SH-SY5Y (cell line): ENCODE data around the gene SKAP1.

Experiments
- GATA2 ChIP-seq: IDR thresholded peaks from 2 replicates; pipeline ENCODE4 v1.6.1; 2011; ENCODE audit warnings: mild to moderate bottlenecking, low read depth, low read length
- GATA3 ChIP-seq: IDR thresholded peaks from 2 replicates; pipeline ENCODE4 v1.6.1; 2011; ENCODE audit warnings: low read depth, mild to moderate bottlenecking, low read length, moderate library complexity

DNA sequence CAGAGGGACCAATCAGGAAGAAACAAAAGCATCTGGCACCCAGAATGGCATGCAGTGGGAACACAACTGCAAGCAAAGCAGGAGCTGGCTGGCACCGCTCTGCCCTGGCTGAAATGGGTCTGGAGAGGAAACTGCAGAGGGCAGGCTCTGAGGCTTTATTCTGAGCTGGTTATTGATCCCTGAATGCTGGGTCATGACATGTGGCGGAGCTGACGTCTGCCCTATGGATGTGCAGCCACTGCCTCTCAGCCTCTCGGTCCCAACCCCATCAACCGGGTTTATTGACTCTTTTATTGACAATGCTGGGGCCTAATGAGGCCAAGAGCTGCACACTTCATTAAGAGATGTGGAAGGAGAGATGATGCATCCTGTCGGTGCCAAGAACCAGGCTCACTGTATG is 3.9 kb upstream of the SKAP1 start:
- no peak for TF ChIP-seq GATA2
- TF ChIP-seq GATA3 = no peak
